Activated CD4-positive, alpha-beta T cell treated with anti-CD3 and anti-CD28 coated beads for 48 hours (primary cell): ENCODE results near the gene ARHGAP35.
"Not testable (repeated sequence)": the region's sequence is repeated elsewhere in the genome, so short reads cannot be mapped to it uniquely, and the experiment has no call there.

Experiments used
- DNase-seq: peaks from one replicate; pipeline ENCODE4 v3.0.0-alpha.2; 2020

The ARHGAP35 gene

GRCh38 chr19:46872967-46873366 is 12.2 kb downstream of the ARHGAP35 start:
- no peak for DNase-seq

GRCh38 chr19:46875234-46875633 is 14.4 kb downstream of the ARHGAP35 start:
- DNase-seq = no peak

GRCh38 chr19:46875657-46876056 is 14.9 kb downstream of the ARHGAP35 start:
- DNase-seq = no peak

- no peak for DNase-seq
Observed at GRCh38 chr19:46878613-46879375, 18.0 kb downstream of the ARHGAP35 start.

- no peak for DNase-seq
Observed at GRCh38 chr19:46880431-46880830, 19.6 kb downstream of the ARHGAP35 start.

- no peak for DNase-seq
Observed at GRCh38 chr19:46881092-46881491, 20.3 kb downstream of the ARHGAP35 start.

- no peak for DNase-seq
Observed at GRCh38 chr19:46882034-46882433, 21.2 kb downstream of the ARHGAP35 start.

- DNase-seq = not testable (repeated sequence)
Observed at GRCh38 chr19:46882751-46883150, 22.0 kb downstream of the ARHGAP35 start.

- DNase-seq = no peak
Observed at GRCh38 chr19:46885411-46885810, 24.6 kb downstream of the ARHGAP35 start.

- no peak for DNase-seq
Observed at GRCh38 chr19:46886546-46887239, 25.9 kb downstream of the ARHGAP35 start.

GRCh38 chr19:46887240-46887782 is 26.5 kb downstream of the ARHGAP35 start:
- DNase-seq = no peak

- no peak for DNase-seq
Observed at GRCh38 chr19:46890423-46891170, 29.8 kb downstream of the ARHGAP35 start.

- DNase-seq = no peak
Observed at GRCh38 chr19:46892252-46893179, 31.7 kb downstream of the ARHGAP35 start.

GRCh38 chr19:46896076-46896794 is 35.4 kb downstream of the ARHGAP35 start:
- no peak for DNase-seq

- no peak for DNase-seq
Observed at GRCh38 chr19:46898731-46899130, 37.9 kb downstream of the ARHGAP35 start.

- no peak for DNase-seq
Observed at GRCh38 chr19:46900341-46900740, 39.5 kb downstream of the ARHGAP35 start.

- DNase-seq = no peak
Observed at GRCh38 chr19:46901701-46902401, 41.1 kb downstream of the ARHGAP35 start.

- DNase-seq = no peak
Observed at GRCh38 chr19:46902402-46902766, 41.6 kb downstream of the ARHGAP35 start.

GRCh38 chr19:46903458-46903857 is 42.7 kb downstream of the ARHGAP35 start:
- DNase-seq = no peak

- DNase-seq = no peak
Observed at GRCh38 chr19:46904114-46905060, 43.6 kb downstream of the ARHGAP35 start.
